Occipital lobe (tissue), 2 donors: Measurements from ENCODE around the gene SLC25A47. TPM values are rescaled to one million over a fixed set of nuclear protein-coding genes. Genes with fewer than 3 reads are reported as not detected.
"Not testable (repeated sequence)": the region's sequence is repeated elsewhere in the genome, so short reads cannot be mapped to it uniquely, and the experiment has no call there.

Experiments used
- DNase-seq: peaks from one replicate; lab custom pipeline; 2025; lab: John Stamatoyannopoulos, UW
- total RNA-seq: library from RNA; depleted of rRNA; stranded (reverse); fragments of >200 nt; gene quantifications from one replicate; pipeline ENCODE4 v1.2.3, GENCODE V29; 2014

The SLC25A47 gene
- total RNA-seq, 1 donor from 2014 or later, result not detected

DNA sequence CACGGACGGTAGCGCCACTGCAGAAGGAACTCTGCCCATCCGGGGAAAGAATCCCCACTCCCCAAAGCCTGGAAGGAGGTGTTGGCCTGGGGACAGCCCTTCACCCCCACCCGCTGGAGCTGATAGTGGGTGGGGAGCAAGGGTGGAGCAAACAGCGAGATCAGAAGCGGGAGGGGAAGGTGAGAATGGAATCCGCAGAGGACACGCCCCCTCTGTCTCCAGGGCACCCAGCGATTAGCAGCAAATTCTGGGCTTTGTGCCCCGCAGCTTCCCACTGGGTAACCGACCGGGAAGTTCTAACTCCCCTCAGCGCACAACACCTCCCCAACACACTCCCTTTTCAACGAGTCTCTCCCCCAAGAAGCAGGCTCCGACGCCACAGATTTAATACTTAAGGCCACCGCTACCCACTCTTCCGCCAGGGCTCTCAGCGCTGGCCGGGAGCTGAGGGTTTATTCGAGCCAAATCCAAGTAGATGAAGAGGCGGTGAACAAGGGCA lies 18.3 kb upstream of the SLC25A47 start:
- DNase-seq, result no peak

DNA sequence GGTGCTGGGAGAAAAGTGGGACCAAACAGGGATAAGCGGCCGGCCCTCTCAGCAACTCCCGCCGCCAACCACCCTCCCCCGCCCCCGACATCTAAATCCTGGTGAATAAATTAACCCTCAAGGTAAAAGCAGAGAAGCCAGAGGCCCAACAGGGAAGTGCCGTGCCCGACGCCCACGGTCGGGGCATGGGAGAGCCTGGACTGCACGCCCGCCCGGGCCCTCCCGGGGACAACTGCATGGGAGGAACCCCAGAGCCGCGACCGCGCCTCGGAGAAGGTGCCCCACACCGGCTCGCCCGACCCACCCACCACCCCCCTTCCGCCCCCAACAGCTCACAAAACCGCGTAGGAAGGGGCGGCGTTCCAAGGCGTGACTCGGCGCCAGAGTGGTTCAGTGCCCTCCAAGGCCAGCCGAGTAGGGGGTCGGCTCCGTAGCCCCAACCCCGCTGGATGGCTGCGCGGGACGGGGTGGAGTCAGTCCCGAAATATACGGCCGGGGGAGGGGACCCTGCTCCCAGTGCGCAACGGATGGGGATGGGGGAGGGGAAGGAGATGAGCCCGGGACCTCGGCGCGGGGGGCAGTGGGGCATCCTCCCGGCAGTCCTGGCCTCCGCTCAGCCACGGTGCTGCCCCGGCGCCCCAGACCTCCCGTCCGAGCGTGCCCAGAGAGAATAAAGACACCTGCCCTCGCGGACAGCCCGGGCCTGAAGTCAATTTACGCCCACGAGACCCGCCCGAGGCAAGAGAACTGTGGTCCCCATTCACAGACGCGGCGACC lies 17.6 kb upstream of the SLC25A47 start:
- no peak for DNase-seq

DNA sequence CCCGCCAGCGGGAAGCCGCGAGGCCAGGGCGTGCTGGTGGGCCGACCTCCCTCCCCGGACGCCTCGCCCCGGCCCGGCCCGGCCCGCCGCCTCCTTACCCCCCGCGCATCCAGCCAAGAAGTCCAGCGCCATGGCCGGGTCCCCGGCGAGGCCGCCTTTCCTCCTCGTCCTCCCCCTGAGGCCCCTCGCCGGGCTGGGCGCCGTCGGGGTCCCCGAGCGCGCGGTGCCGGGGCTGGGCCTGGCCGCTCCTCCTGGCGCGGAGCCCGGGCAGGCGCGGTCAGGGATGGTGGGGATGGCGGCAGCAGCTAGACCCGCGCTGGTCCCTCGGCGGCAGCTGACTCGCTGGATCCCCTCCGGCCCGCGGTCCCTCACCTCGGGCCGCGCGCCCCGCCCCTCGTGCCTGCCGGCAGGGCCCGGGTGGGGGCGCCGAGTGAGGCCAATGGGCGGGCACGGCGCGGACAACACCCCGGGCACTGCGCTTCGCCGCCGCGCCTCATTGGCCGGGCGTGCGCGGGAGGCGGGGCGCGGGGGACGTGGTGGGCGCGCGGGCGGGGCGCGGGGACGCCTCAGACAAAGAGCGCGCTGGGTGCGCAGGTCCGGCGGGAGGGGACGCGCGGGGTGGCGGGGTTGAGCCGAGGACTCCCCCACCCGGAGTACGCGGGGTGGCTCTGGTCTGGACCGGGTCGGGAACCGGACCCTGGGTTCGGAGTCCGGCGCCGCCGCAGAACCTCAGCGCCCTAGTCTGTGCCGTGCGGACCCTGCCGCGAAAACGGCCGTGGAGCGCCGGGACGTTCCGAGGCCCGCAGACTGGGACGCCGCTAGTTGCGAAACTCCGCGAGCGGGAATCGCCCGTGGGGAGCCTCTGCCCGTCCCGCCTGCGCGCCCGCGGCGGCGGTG lies 16.8 kb upstream of the SLC25A47 start, which contains the start of gene SLC25A29:
Gene SLC25A29, minus strand, starts transcription at position 344 of the 897 bp plus-strand sequence. Its CDS starts 212 bp downstream, at position 132.
- peak; percentile 89 for DNase-seq

DNA sequence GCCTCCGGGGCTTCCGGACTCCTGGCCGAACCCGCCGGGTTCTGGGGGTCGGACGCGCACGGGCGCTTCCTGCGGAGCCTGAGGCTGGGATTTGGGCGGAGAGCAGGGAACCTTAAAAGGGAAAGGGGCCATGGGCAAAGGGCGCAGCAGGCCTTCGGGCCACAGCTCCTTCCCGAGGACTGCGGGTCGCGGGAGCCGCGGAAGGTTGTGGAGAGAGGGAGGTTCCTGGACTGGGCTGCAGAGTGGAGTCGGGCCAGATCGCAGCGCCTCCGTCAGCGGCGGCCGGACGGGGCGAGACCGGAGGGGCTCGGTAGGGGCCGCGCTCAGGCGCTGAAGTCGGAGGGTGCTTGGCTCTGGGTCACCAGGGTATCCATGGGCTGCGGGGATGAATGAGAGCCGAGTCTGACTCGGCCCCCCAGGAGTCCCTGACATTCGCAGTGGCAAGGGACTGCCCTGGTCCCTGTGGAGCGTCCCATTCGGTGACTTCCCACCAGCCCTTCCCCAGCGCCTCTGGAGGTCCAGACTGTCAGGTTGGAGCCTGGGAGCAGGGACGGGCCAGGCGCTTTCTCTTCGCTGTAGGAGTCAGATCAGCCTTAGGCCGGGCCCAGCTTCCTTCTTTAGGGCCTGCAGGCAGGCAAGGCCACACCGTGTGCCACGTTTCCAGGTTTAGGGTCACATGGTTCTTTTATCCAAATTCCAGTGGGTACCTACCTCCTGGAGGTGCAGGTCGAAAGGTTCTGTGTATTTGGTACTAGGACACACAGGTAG lies 16.0 kb upstream of the SLC25A47 start:
- DNase-seq, result no peak

DNA sequence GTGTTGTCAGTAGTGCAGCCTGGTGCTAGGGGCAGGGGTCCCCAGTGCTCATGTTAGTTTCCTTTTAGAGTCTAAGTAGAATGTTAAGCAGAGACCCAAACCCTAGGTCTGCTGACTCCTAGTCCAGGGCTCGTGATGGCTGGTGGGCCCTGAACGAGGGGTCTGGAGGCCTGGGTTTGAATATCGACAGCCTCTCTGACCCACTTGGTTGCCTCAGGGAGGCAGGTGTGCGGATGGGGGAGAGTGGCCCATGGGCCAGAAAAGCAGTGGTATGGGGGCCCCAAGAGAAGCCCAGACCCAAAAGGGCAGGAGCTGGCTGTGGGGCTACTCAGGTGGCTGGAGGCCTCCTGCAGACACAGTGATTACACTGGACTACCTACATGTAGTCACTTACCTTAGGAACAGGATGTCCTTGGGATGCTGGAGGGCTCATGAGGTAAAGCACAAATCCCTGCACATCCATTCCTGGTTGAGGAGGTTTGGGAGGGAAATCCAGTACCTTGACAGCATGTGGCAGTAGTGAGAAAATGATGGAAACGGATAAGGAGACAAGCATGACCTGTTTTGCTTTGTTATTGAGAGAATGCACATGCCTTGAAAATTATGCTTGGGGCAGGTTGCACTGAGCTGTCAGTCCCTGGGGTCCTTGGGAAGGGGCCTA lies 15.2 kb upstream of the SLC25A47 start:
- no peak for DNase-seq

DNA sequence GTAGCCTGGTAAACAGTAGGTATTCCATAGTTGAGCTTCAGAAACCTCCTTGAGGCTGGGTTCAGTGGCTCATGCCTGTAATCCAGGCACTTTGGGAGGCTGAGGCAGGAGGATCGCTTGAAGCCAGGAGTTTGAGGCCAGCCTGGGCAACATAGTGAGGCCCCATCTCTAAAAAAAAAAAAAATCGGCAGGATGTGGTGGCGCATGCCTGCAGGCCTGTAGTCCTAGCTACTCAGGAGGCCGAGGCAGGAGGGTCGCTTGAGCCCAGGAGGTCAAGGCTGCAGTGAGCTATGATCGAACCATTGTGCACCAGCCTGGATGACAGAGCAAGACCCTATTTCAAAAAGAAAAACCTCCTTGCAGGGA lies 14.7 kb upstream of the SLC25A47 start:
- not testable (repeated sequence) for DNase-seq

DNA sequence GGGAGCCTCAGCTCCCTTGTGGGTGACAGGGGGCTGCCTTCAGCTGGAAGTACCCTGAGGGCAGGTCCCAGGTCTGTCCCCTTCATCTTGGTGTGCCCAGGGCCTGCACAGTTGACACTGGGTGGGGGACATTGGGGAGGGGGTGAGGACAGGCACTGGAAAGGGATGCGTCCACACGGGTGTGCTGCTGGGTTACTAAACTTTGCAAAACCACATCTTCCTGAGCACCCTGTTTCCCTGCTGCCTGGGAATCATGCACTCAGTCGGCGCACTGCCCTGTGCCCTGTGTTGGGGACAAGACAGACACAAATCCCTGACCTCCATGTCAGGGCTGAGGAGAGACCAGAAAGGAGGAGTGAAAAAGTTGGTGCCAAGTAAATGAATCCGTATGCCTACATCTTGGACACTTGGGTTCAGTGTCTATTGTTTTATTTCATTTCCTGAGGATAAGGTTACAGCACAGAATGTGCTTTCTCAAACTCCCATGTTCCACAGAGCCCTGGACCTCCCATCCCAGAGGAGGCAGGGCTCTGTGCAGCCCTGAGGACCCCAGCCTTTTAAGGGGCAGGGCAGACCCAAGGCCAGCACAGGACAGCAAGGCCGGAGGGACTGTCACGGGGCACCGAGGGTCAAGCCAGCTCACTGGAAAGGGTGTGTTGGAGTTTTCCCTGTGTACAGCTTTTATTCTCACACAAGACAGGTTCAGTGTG lies 14.0 kb upstream of the SLC25A47 start:
- DNase-seq, result no peak

DNA sequence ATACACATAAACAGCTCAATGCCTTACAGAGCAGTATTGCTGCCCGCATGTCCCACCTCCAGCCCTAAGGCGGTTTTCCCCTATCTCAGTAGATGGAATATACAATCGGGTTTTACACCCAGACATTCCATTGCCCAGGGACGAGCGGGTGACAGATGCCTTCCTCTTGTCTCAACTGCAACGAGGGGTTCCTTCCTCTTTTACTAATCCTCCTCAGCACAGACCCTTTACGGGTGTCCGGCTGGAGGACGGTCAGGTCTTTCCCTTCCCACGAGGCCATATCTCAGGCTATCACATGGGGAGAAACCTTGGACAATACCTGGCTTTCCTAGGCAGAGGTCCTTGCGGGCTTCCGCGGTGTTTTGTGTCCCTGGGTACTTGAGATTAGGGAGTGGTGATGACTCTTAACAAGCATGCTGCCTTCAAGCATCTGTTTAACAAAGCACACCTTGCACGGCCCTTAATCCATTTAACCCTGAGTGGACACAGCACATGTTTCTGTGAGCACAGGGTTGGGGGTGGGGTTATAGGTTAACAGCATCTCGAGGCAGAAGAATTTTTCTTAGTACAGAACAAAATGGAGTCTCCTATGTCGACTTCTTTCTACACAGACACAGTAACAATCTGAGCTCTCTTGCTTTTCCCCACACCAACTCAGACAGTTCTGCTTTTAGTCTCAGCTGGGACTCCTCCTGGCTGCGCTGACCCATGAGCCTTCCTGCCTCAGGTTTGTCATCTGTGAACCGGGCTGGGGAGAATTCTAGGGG lies 10.8 kb upstream of the SLC25A47 start:
- not testable (repeated sequence) for DNase-seq

DNA sequence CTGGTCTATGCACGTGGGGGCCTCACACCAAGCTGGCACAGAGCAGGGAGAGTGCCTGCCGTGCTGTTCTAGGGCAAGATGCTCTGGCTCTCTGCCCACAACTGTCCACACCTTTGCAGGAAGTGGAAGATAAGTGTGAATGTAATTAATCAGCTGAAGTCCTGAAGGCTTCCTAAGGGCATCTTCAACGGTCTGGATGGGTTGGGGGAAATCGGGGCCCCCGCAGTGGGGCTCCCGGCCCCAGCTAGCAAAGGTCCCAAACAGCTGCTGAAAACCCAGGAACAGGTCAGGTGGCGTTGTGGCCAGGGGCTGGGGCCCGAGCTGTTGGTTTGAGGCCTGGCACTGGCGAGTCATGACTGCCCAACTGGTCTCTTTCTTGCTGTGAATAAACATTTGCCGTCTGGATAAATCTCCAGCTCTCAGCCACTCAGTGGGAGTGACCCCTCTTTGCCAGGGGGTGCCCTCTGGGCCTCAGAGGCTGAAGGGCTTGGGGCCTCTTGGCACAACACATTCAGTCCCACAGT lies 10.2 kb upstream of the SLC25A47 start:
- DNase-seq, result no peak

DNA sequence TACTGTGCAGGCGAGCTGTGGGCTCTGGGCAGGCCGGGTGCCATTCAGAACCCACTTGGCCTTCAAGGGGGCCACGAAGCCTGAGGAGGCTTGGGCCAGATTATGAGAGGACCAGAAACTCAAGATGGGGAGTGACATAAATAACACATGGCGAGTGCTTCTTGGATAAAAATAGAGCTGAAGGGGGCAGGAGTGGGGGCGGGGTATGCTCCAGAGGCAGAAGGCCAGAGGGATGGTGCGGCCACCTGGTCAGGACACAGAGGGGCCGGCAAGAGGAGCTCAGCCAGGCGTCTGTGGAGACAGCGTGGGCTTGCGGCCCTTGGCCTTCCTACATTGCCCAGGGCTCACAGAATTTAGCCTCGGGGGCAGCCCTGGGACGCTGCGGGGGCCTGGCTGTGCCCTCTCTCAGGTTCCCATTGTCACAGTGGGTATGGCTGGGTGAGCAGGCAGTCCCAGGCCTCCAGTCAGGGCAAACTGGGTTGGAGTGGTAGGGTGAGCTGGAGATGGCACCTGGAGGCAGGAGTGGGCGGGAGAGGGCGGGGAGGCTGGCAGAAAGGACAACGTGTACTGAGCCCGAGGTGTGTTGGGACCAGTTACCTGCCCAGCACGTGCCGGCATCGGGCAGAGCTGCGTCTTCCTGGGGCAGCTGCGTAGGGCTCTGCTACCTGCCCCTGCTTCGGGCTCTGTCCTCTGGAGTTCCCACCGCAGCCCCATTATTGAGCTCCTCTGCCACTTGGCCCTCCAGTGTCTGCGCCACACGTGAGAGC lies 9.5 kb upstream of the SLC25A47 start:
- no peak for DNase-seq

DNA sequence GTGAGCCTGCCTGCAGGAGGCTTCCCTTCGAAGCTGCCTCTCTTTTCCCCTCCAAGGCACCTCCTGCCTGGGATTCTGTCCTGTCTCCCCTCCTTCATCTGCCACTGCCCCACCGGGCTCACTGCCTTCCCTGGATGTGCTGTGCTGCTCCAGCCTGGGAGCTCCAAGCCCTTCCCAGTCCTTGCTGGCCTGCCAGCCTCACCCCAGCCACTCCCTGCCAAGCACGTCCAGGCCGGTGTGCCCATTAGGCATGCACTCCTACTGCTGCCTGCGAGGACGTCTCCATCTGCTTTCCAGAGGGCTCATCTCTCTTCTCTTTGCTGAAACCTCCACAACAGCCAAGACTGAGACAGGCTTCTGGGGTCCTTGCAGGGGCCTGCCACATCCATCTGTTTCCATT lies 8.4 kb upstream of the SLC25A47 start:
- DNase-seq, result no peak

DNA sequence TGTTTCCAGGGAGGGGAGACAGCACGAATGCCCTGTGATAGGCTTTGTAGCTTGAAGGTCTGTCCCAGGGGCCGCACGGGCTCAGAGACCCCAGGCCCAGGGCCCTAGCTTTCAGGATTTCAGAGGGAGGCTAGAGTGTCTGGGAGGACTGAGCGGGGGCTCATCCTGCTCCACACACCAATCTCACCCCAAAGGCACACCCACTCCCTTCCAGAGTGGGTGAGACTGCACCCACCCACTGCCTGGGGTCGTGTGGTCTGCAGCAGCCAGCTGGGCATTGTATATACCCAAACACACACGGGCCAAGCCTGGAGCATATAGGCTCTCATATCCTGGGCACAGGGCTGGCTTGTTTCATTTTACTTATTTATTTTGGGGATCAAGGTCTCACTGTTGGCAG lies 5.8 kb upstream of the SLC25A47 start:
- no peak for DNase-seq

DNA sequence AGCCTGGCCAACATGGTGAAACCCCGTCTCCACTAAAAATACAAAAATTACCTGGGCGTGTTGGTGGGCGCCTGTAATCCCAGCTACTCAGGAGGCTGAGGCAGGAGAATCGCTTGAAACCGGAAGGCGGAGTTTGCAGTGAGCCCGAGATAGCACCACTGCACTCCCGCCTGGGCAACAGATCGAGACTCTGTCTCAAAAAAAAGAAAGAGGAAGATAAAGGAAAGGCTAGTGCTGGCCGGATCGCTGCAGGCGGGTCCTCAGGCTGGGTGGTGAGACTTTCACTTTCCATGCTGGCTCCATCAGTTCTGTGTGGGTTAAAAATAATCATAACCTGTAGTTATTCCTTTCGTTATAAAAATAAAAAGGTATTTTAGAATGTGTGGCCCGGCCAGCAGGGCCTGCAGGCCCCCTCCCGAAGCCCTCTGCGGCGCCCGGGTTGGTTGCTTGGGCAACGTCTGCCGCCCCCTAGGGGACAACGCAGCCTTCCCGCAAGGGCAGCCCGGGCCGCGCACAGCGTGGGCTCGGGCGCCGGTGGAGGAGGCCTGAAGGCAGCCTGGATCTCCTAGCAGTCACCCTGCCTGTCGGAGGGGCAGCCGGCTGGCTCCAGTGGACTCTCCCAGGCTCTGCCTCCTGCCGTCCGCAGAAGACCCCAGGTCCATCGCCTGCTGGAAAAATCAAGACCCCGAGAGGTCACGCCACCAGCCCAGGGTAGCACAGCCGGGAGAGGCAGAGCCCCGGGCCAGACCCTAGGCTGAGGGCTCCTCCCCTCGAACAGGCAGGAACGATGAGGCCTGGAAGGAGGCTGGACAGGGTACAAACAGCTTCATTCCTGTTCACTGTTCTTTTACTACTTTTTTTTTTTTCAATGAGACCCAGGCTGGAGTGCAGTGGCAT lies 5.0 kb upstream of the SLC25A47 start:
- no peak for DNase-seq

DNA sequence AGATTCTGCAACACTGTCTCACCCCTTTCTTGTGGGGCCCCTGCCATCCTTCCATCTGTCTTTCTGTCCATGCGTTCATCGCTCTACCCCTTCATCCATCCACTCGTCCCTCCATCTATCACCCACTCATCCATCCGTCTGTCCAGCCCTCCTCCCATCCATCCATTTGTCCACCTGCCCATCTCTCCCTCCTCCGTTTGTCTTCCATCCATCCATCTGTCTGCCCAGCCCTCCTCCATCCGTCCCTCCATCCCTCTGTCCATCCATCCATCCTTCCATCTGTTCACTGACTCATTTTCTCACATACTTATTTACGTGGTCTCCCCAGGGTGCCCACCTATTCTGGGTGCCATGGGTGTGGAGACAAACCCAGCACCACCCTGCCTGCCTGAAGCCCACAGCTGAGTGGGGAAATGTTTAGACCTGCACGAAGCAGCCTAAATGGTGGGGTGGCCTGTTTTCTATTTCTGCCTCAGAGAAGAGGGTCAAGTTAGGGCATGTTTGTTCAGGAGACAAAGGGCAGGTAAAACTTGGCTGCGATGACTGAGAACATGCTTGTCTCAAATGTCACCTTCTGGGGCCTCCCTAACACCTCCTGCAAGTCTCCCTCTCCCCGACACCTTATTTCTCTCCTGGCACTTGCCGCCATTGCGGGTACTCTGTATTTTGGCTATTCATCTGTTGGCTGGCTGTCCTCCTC lies 2.8 kb upstream of the SLC25A47 start:
- DNase-seq, result no peak

DNA sequence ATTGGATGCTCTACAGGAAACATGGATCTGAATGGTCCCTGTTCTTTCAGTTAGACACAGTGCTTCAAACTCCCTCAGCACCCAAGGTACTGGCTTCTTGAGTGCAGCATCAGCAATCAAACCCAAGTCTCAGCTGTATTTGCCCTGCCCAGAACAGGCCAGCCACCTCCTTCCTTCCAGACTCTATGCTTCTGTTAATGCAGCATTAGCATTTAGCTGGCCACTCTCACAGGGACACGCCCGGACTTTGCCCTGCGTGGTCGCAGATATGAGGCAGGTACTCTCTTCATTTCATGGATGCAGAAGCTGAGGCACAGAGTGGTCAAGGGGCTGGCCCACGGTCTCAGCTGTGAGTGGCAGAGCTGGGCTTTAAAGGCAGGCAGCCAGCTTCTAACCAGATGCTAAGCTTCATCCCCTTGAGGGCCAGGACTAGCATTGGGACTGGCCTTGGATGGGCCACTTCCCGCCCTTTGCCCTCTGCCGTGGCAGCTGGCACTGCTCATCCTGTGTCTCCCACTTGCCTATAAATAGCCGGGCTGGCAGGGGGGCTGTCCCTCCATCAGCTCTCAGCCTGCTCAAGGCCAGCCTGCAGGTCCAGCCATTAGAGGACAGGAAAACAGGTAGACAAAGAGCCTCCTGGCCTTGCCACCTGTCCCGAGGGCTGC lies 1.5 kb upstream of the SLC25A47 start:
- no peak for DNase-seq
